Stimulated activated naive B cell treated with anti-CD40 and anti-IgM and Interleukin-4, amounts not matched to agents 10 μg/mL and 1 μg/mL and 100 μg/mL, for 72 hours (primary cell): Measurements from ENCODE around the gene MCF2L2.

Experiments used
- ATAC-seq, 2 donors: fragments of 150-1000 bp; cut with Tn5 transposase; replicated peaks; 2 replicates each; pipeline ENCODE4 v1.10.0; 2021; ENCODE audit warnings: moderate library complexity in 1 of 2
- DNase-seq: peaks from one replicate; pipeline ENCODE4 v3.0.0; 2021
- H3K27ac Mint-ChIP-seq: one replicate; pipeline ENCODE4 v1.8.0; 2022; ENCODE audit warnings: mild to moderate bottlenecking, mixed read lengths
- H3K27me3 Mint-ChIP-seq, 2 donors: one replicate each; pipeline ENCODE4 v1.8.0; 2022; ENCODE audit warnings: mixed read lengths in 2 of 2
- H3K36me3 Mint-ChIP-seq, 2 donors: one replicate each; pipeline ENCODE4 v1.8.0; 2022; ENCODE audit warnings: mixed read lengths in 2 of 2, mild to moderate bottlenecking in 1 of 2
- H3K4me1 Mint-ChIP-seq, 2 donors: one replicate each; pipeline ENCODE4 v1.8.0; 2022; ENCODE audit warnings: mixed read lengths in 2 of 2, mild to moderate bottlenecking in 1 of 2
- H3K4me3 Mint-ChIP-seq, 2 donors: one replicate each; pipeline ENCODE4 v1.8.0; 2022; ENCODE audit warnings: mild to moderate bottlenecking in 2 of 2, mixed read lengths in 2 of 2, moderate library complexity in 1 of 2
- H3K9me3 Mint-ChIP-seq, 2 donors: one replicate each; pipeline ENCODE4 v1.8.0; 2022; ENCODE audit warnings: mixed read lengths in 2 of 2, mild to moderate bottlenecking in 1 of 2

MCF2L2 gene

DNA sequence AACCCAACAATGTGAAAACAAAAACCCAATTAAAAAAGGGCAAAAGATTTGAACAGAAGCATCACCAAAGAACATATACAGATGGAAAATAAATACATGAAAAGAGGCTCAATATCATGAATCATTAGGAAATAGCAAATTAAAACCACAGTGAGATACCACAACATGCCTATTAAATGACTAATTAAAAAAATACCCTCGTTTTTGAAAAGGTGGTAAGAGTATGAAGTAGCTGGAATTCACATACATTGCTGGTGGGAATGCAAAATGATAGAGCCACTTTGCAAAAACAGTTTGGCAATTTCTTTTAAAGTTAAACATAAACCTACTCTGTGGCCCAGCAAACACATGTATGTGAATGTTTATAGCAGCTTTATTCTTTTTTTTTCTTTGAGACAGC lies 99.6 kb downstream of the MCF2L2 start:
- Mint-ChIP-seq H3K36me3 (peaks cover 0 to 1% of the 10 kb centered on the region in 2 donors), H3K4me3 (no peak overlapping the region), H3K4me1 (peaks cover 10 to 28% of the 10 kb centered on the region in 2 donors), H3K9me3 (no peaks in the 10 kb centered on the region), H3K27me3 (peaks cover 0 to 5% of the 10 kb centered on the region in 2 donors), H3K27ac (no peak overlapping the region)
- DNase-seq: no peak
- no peak for ATAC-seq

DNA sequence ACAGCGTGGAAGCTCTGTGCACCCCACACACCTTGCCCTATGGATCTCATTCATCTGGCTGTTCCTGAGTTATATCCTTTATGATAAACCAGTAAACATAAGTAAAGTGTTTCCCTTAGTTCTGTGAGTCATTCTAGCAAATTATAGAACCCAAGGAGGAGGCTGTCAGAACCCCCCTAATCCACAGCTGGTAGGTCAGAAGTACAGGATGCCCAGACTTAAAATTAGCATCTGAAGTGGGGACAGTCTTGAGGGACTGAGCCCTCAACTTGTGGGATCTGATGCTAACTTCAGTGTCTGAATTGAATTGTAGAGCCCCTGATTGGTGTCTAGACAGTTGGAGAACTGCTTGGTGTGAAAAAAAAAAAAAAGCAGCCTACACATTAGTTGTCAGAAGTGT lies 100.3 kb downstream of the MCF2L2 start:
- Mint-ChIP-seq H3K27me3 (peaks cover 0 to 5% of the 10 kb centered on the region in 2 donors), H3K27ac (no peak overlapping the region), H3K4me1 (peaks cover 10 to 28% of the 10 kb centered on the region in 2 donors), H3K9me3 (no peaks in the 10 kb centered on the region), H3K36me3 (peaks cover 0 to 1% of the 10 kb centered on the region in 2 donors), H3K4me3 (no peak overlapping the region)
- ATAC-seq: no peak
- DNase-seq: no peak

DNA sequence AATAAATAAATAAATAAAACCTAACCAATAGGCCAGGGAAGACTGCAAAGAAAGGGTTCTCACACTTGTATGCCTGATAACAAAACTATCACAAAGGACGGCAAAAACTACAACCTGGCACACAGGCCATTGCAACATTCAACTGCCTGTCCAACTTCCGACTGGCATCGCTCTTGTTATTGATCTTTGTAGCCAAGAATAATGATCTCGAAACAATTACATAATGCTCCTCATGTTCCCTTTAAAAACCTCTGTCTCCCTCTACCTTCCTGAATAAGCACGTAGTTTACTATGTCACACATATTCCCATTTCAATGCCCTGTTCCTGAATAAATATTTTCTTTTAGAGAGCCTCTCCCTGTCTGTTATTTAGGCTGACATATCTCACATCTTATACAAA lies 101.1 kb downstream of the MCF2L2 start:
- Mint-ChIP-seq H3K27ac (peak overlapping the region; percentile 2), H3K36me3 (peaks cover 0 to 1% of the 10 kb centered on the region in 2 donors), H3K4me3 (no peak overlapping the region), H3K27me3 (peaks cover 0 to 5% of the 10 kb centered on the region in 2 donors), H3K4me1 (peaks cover 10 to 28% of the 10 kb centered on the region in 2 donors), H3K9me3 (no peaks in the 10 kb centered on the region)
- no peak for DNase-seq
- ATAC-seq: no peak

DNA sequence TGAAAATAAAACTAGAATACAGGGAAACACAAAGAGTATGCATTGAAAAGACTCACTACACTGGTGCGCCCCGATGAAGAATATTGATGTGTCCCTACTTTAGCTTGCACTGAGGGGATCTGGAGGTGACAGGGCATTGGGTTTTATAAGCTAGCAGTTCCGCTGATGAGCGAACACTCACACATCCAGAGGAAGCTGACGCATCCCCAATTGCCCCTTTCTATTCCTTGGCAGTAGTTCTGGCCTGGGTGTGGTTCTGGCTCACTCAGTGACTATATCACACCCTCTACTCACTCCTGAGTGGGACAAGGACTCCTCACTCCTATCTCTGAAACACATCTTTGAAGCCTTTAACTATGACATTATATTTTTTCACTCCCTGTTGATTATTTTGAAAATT lies 104.3 kb downstream of the MCF2L2 start:
- DNase-seq (no peak), ATAC-seq (no peak)
- Mint-ChIP-seq H3K36me3 (peaks cover 0 to 1% of the 10 kb centered on the region in 2 donors), H3K4me1 (peaks cover 12 to 28% of the 10 kb centered on the region in 2 donors), H3K9me3 (no peaks in the 10 kb centered on the region), H3K4me3 (no peak overlapping the region), H3K27ac (no peak overlapping the region), H3K27me3 (peaks cover 0 to 8% of the 10 kb centered on the region in 2 donors)

DNA sequence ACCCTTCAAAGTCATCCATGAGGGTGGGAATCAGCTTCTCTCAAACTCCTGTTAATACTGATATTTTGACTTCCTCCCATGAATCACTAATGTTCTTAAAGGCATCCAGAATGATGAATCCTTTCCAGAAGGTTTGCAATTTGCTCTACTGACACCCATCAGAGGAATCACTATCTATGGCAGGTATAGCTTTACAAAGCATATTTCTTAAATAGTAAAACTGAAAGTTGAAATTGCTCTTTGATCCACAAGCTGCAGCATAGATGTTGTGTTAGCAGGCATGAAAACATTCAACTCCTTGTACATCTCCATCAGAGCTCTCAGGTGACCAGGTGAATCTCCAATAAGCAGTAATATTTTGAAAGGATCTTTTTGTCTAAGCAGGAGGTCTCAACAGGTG lies 109.0 kb downstream of the MCF2L2 start:
- no peak for DNase-seq
- Mint-ChIP-seq H3K4me3 (no peak overlapping the region), H3K27ac (peak overlapping the region; percentile 47), H3K36me3 (peaks cover 0 to 5% of the 10 kb centered on the region in 2 donors), H3K27me3 (peaks cover 0 to 16% of the 10 kb centered on the region in 2 donors), H3K4me1 (peaks cover 2 to 5% of the 10 kb centered on the region in 2 donors), H3K9me3 (no peaks in the 10 kb centered on the region)
- no peak for ATAC-seq

DNA sequence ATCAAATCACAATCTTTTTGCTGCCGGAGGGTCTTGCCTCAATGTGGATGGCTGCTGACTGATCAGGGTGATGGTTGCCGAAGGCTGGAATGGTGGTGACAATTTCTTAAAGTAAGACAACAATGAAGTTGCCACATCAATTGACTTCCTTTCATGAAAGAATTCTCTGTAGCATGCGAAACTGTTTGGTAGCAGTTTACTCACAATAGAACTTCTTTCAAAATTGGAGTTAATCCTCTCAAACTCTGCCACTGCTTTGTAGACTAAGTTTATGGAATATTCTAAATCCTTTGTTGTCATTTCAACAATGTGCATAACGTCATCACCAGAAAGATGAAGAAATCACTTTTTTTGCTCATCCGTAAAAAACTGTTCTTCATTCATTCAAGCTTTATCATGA lies 109.5 kb downstream of the MCF2L2 start:
- ATAC-seq: no peak

DNA sequence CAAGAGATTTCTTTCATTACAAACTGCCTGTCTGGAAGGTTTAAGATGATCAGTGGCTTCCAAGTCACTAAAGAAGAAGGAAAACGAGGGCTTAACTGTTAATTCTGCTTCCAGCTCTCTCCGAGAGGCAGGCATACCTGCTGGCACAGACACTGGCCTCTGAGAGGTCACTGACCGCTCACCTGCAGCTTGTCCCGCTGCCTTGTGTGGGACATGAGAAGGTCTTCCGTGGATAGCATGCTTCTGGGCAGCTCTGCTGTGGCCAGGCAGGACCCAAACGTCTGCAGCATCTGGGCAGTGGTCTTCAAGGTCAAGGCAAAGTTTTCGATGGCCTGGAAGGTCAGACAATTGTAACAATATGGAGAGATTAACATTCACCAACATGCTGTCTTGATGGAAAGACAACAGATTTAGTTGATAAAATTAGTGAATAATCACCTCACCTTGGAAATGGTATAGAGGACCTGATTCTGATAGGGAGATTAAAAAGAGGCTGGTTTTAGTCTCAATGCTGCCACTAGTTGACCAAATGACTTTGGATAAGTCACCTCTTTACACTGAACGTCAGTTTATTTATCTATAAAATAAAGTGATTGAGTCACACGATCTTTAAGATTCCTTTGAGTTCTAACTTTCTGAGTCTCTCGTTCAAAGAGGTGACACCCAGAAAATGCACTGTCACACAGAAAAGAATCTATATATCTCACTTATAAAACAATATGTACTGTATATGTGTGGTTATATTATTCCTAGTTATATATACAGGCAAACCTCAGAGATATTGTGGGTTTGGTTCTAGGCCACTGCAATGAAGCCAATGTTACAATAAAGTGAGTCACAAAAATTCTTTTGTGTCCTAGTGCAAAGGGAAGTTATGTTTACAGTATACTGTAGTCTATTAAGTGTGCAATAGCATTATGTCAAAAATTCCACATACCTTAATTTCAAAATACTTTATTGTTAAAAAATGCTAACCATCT lies 110.2 kb downstream of the MCF2L2 start:
- Mint-ChIP-seq H3K36me3 (peaks cover 0 to 5% of the 10 kb centered on the region in 2 donors), H3K27ac (no peak overlapping the region), H3K9me3 (no peaks in the 10 kb centered on the region), H3K27me3 (peaks cover 0 to 16% of the 10 kb centered on the region in 2 donors), H3K4me3 (no peak overlapping the region), H3K4me1 (peaks cover 5 to 15% of the 10 kb centered on the region in 2 donors)
- no peak for DNase-seq
- ATAC-seq: no peak

More for the DNA sequence above, 109.5 kb downstream of the MCF2L2 start:
- H3K9me3 Mint-ChIP-seq: no peaks in the 10 kb centered on the region
- H3K36me3 Mint-ChIP-seq: peaks cover 0 to 5% of the 10 kb centered on the region in 2 donors
- DNase-seq: no peak
- no peak overlapping the region for H3K4me3 Mint-ChIP-seq
- H3K27me3 Mint-ChIP-seq: peaks cover 0 to 16% of the 10 kb centered on the region in 2 donors
- no peak overlapping the region for H3K27ac Mint-ChIP-seq
- H3K4me1 Mint-ChIP-seq: peaks cover 2 to 8% of the 10 kb centered on the region in 2 donors

DNA sequence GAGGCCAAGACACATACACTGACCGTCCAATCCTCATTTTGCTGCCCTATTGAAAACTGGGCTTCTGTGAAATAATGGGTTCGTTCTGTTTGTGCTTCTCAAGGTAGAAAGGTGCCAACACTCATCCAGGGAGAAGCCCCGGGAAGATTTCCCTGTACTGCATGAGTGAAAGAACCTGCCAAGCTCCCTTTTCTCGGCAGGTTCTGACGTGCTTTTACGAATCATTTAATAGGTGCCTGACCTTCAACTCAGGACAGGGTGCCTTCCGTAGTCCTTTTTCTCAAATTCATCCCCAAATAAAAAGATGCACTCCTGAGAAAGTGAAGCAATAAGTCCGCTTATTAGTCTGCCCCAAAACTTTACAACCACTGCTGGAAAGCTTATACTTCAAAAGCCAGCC lies 111.1 kb downstream of the MCF2L2 start:
- peaks cover 0 to 20% of the 10 kb centered on the region in 2 donors for H3K27me3 Mint-ChIP-seq
- H3K9me3 Mint-ChIP-seq: peaks cover 0 to 2% of the 10 kb centered on the region in 2 donors
- DNase-seq (no peak), ATAC-seq (no peak)
- no peak overlapping the region for H3K4me3 Mint-ChIP-seq
- H3K4me1 Mint-ChIP-seq: peaks cover 10 to 25% of the 10 kb centered on the region in 2 donors
- peaks cover 0 to 5% of the 10 kb centered on the region in 2 donors for H3K36me3 Mint-ChIP-seq
- H3K27ac Mint-ChIP-seq: no peak overlapping the region

DNA sequence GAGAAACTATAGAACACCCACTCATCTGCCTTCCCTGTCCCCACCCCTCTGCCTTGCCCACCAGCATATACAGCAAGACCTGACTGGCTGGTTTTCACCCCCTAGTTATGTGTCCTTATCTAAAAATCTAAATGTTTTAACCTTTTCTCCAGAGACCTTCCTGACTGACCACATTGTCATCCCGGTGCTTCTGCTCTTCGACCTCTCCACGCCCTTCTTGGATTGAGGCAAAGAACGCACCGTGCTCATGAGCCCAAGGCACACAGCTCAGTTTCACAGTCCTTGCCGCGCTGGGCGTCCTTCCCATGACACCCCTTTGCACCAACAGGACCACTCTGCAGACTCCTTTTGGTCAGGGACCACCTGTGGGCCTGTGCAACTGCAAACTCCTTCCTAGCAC lies 112.7 kb downstream of the MCF2L2 start:
- DNase-seq (no peak), ATAC-seq (no peak)
- Mint-ChIP-seq H3K9me3 (peaks cover 0 to 2% of the 10 kb centered on the region in 2 donors), H3K27me3 (peaks cover 0 to 20% of the 10 kb centered on the region in 2 donors), H3K36me3 (peaks cover 0 to 9% of the 10 kb centered on the region in 2 donors), H3K27ac (no peak overlapping the region), H3K4me3 (no peak overlapping the region), H3K4me1 (peaks cover 10 to 27% of the 10 kb centered on the region in 2 donors)

DNA sequence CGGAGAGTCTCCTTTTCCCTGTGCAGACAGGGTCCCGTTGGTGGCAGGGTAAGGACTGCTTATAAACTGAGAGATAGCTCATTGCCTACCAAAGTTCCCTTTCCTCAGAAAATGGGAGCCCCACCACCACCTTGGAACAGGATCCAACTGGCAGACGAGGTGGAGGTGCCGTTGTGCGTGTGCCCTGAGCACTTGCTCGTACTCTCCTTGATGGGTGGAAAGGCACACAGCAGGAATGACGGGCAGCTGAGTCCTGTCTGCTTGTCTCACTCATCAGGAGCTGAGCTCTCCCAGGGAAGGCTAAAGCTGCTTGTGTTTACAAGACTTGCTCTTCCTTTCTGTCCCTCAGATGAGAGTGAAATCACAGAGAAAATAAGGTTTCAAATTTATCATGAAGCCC lies 114.7 kb downstream of the MCF2L2 start:
- no peak for ATAC-seq
- H3K4me3 Mint-ChIP-seq: no peak overlapping the region
- peaks cover 4 to 19% of the 10 kb centered on the region in 2 donors for H3K36me3 Mint-ChIP-seq
- H3K9me3 Mint-ChIP-seq: peaks cover 0 to 2% of the 10 kb centered on the region in 2 donors
- H3K27ac Mint-ChIP-seq: no peak overlapping the region
- DNase-seq: no peak
- H3K4me1 Mint-ChIP-seq: peaks cover 10 to 27% of the 10 kb centered on the region in 2 donors
- H3K27me3 Mint-ChIP-seq: peaks cover 0 to 19% of the 10 kb centered on the region in 2 donors

DNA sequence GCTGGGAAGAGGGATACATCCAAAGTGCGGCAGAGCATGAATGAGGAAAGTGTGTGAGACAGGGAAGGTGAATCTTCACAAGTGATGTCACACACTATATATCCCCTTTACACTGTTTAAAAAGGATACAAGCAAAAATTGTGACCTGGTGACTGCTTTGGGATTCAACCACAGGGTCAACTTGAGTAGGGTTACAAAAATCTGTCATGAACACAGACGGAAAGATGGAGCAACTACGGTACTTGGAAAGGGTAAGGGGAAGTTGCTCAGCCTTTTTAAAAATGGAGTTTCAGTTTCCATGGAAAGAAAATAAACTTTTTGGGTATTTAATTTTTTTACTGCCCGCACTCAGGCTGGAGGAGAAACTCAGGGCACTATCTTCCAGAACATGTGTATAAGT lies 115.1 kb downstream of the MCF2L2 start:
- ATAC-seq: no peak
- Mint-ChIP-seq H3K4me1 (peaks cover 10 to 27% of the 10 kb centered on the region in 2 donors), H3K27ac (no peak overlapping the region), H3K36me3 (peaks cover 4 to 19% of the 10 kb centered on the region in 2 donors), H3K4me3 (no peak overlapping the region), H3K27me3 (peaks cover 0 to 19% of the 10 kb centered on the region in 2 donors), H3K9me3 (peaks cover 0 to 2% of the 10 kb centered on the region in 2 donors)
- no peak for DNase-seq

DNA sequence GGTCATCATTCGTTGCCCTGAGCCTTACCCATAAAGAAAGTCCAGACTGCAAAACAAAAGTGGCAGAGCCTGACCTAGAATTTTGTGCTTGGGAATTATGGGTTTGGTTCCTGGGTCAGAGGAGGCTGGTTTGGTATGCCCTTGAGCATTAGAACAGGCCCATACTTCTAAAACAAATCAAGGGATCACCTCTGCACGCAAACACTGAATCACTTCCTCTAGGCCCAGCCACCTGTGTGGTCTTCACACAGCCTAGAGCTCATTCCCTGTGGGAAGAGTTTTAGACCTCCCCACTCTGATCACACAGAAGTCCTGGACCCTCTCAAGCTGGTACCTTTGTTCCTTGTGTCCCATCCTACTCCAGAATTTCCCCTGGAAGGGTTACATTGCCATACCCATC lies 116.0 kb downstream of the MCF2L2 start:
- no peak overlapping the region for H3K4me3 Mint-ChIP-seq
- H3K27ac Mint-ChIP-seq: no peak overlapping the region
- peaks cover 4 to 19% of the 10 kb centered on the region in 2 donors for H3K36me3 Mint-ChIP-seq
- peaks cover 0 to 2% of the 10 kb centered on the region in 2 donors for H3K9me3 Mint-ChIP-seq
- ATAC-seq (no peak), DNase-seq (no peak)
- peaks cover 5 to 18% of the 10 kb centered on the region in 2 donors for H3K27me3 Mint-ChIP-seq
- H3K4me1 Mint-ChIP-seq: peaks cover 13 to 29% of the 10 kb centered on the region in 2 donors

DNA sequence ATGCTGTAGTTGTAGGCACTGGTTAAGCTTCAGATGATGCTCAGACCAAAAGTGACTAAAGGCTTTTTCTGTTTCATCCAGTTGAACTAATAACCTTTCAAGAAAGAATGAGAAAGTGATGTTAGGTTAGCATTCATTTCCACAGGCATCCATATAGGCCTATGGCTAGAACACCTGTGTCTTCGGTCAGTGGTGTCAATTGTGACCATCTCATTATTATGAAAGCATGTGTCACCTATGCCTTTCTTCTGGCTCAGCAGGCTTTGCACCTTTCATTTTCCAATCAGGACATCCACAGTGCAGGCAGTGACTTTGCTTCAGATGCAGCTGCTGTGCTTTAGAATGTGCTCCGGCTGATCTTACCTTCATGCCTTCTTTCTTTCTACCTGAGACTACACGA lies 117.5 kb downstream of the MCF2L2 start:
- H3K27ac Mint-ChIP-seq: no peak overlapping the region
- ATAC-seq: no peak
- H3K36me3 Mint-ChIP-seq: peaks cover 4 to 17% of the 10 kb centered on the region in 2 donors

DNA sequence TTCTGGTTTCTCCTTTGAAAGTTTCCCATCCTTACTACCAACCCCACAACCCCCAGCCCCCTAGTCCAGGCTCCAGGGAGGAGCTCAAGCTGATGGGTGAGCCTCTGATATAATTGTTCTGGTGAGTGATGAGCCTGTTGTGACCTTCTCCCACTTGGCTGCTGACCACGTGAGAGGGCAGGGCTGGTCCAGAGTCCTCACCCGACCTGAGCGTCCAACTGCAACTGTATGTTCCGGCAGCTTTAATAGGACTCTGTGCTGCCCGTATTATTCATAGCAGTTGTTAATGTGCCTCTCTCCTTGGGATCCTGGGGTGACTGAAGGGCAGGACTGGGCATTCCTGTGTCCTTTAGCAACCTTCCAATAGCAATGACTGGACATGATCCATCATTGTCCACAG lies 119.1 kb downstream of the MCF2L2 start:
- peaks cover 23 to 43% of the 10 kb centered on the region in 2 donors for H3K4me1 Mint-ChIP-seq
- H3K4me3 Mint-ChIP-seq: no peak overlapping the region
- ATAC-seq (no peak), DNase-seq (no peak)
- H3K36me3 Mint-ChIP-seq: peaks cover 4 to 14% of the 10 kb centered on the region in 2 donors
- H3K27ac Mint-ChIP-seq: no peak overlapping the region
- peaks cover 5 to 12% of the 10 kb centered on the region in 2 donors for H3K27me3 Mint-ChIP-seq
- peaks cover 0 to 2% of the 10 kb centered on the region in 2 donors for H3K9me3 Mint-ChIP-seq

More for the DNA sequence above, 117.5 kb downstream of the MCF2L2 start:
- DNase-seq: no peak
- Mint-ChIP-seq H3K9me3 (peaks cover 0 to 2% of the 10 kb centered on the region in 2 donors), H3K4me1 (peaks cover 23 to 43% of the 10 kb centered on the region in 2 donors), H3K4me3 (no peak overlapping the region), H3K27me3 (peaks cover 5 to 16% of the 10 kb centered on the region in 2 donors)
